Heart left ventricle (tissue), 16 donors: ENCODE results near the gene HP1BP3. TPM values are rescaled to one million over a fixed set of nuclear protein-coding genes. Genes with fewer than 3 reads are reported as not detected.

ENCODE experiments used
- ATAC-seq, 4 donors: fragments of 200-7000 bp; cut with Tn5 transposase; one replicate each; pipeline ENCODE4 v1.9.1; 2020 to 2022; ENCODE audit warnings: moderate library complexity in 4 of 4, mild to moderate bottlenecking in 3 of 4, moderate number of reproducible peaks in 1 of 4
- DNase-seq, 5 donors: peaks; one replicate each; pipeline ENCODE4 v3.0.0-alpha.2; 2020
- H3K27ac ChIP-seq, 12 donors: fragments of 200-600 bp; sonication (generic) in 4 of 12; one replicate each; pipeline versions ENCODE4 v1.5.0 to v1.8.0; 2016 to 2022; ENCODE audit warnings: mild to moderate bottlenecking in 2 of 12
- H3K27me3 ChIP-seq, 9 donors: fragments of 200-600 bp; sonication (generic) in 2 of 9; one replicate each; pipeline versions ENCODE4 v1.5.1 to v1.8.0; 2016 to 2022; ENCODE audit warnings: mild to moderate bottlenecking in 3 of 9
- H3K36me3 ChIP-seq, 9 donors: fragments of 200-600 bp; sonication (generic) in 2 of 9; one replicate each; pipeline versions ENCODE4 v1.5.0 to v1.8.0; 2018 to 2022; ENCODE audit warnings: mild to moderate bottlenecking in 2 of 9
- H3K4me1 ChIP-seq, 12 donors: fragments of 200-600 bp; sonication (generic) in 4 of 12; one replicate each; pipeline versions ENCODE4 v1.5.0 to v1.8.0; 2016 to 2022; ENCODE audit warnings: mild to moderate bottlenecking in 3 of 12
- H3K4me3 ChIP-seq, 12 donors: fragments of 200-600 bp; sonication (generic) in 4 of 12; one replicate each; pipeline versions ENCODE4 v1.5.0 to v1.8.0; 2017 to 2022; ENCODE audit warnings: mild to moderate bottlenecking in 9 of 12, moderate library complexity in 4 of 12
- H3K9me3 ChIP-seq, 12 donors: fragments of 200-600 bp; sonication (generic) in 4 of 12; one replicate each; pipeline versions ENCODE4 v1.5.0 to v1.8.0; 2016 to 2022; ENCODE audit warnings: mild to moderate bottlenecking in 1 of 12
- CTCF ChIP-seq, 12 donors: fragments of 200-600 bp; sonication (generic) in 4 of 12; IDR thresholded peaks; one replicate each; pipeline versions ENCODE4 v1.5.0 to v1.8.0; 2018 to 2022; ENCODE audit warnings: antibody characterized with exemption in 12 of 12, mild to moderate bottlenecking in 5 of 12
- POLR2A ChIP-seq, 2 donors: fragments of 450-650 bp; IDR thresholded peaks; one replicate each; pipeline ENCODE4 v1.6.1; 2017; ENCODE audit warnings: antibody characterized with exemption in 2 of 2, mild to moderate bottlenecking in 2 of 2, moderate library complexity in 2 of 2
- WGBS, 4 donors: extraction: QIAGEN DNeasy Blood & Tissue Kit in 2 of 4; methylation state at CpG; one replicate each; pipeline versions ENCODE4 v1.1.5 to v1.1.7; 2013 to 2018; 5-methylcytosine and 5-hydroxymethylcytosine counted together
- intact Hi-C, 10 donors: fragments of 100-400 bp; cut with DNase I; formaldehyde crosslinking; loops; one replicate each; pipeline versions ENCODE4 v1.11.1 to v1.14.2; 2022
- polyA plus RNA-seq, 2 donors: library from polyadenylated mRNA; stranded (reverse); fragments of 200-250 nt; gene quantifications; one replicate each; pipeline ENCODE4 v1.2.3, GENCODE V29; 2013
- total RNA-seq, 9 donors: library from RNA; depleted of rRNA in 2 of 9; stranded (reverse); fragments of >200 nt in 2 of 9; fragmentation: NEBNext Ultra II Directional in 3 of 9; extraction: Animal tissue kit (Norgen Biotek cat#: 25700) in 3 of 9; gene quantifications; one replicate each; pipeline versions ENCODE4 v1.1.0 to v1.2.4, GENCODE V29; 2016 to 2023
- donor health status: ischemic (EF 13 %, LVEDD 7.1; RV severe dilation, severe dysfunction).
- donor health status: healthy with polysubstance abuse.
- donor health status: DM: no; HTN: yes; CAD: no.
- donor health status: DM: no; HTN: no; CAD: no.
- donor health status: ischemic (EF 25% LVEDD 6.9; RV normal size, moderate dysfunction).
- donor health status: ischemic (EF 25% LVEDD 5.7; RV mildly dilated, moderate dysfunction).
- donor health status: healthy.
- donor health status: DM: yes; HTN: yes; CAD: no.
- donor health status: ischemic (EF 35%, LVEDD 5.7; RV mildly dilated, moderate dysfunction).
- donor health status: nonischemic (EF 11% LVEDD 7.7; RV severe dilation, severe dysfunction).
- donor health status: DM: yes; HTN: yes; CAD: no.
- donor health status: PGD.
- donor health status: ischemic (EF 29% LVEDD 5.4; RV normal size, mild dysfunction).
- donor health status: nonischemic (EF 23%, LVEDD 6.1; RV moderate dilation, normal function).

HP1BP3 gene
- total and polyA plus RNA-seq, 11 donors, result 37.9 to 152 (median 113) TPM

GRCh38 chr1:20787840-20788795 is 1.0 kb upstream of the HP1BP3 start:
- ATAC-seq, result no peak
- Histone ChIP-seq H3K36me3 (no peaks in the 10 kb centered on the region), H3K27me3 (no peaks in the 10 kb centered on the region), H3K9me3 (no peaks in the 10 kb centered on the region), H3K27ac (peak overlapping the region; percentile 84 to 100 (median 98)), H3K4me3 (peak overlapping the region; percentile 68 to 99 (median 95)), H3K4me1 (peaks cover 3 to 34% (median 21%) of the 10 kb centered on the region in 12 donors)
- DNase-seq, result no peak
- TF ChIP-seq POLR2A (IDR thresholded peaks at IDR 0.05), result no peak
- TF ChIP-seq CTCF (IDR thresholded peaks at IDR 0.05), result no peak
- 47 to 49% (median 48%) methylated on average over 22 of the region's 22 CpGs for WGBS, 4 donors
- intact Hi-C loops, result loop anchor here in 3 of 10 donors (2.0 to 10.0 kb wide), 4 partner anchors 91 to 407 kb away; partner anchors contain the start of gene EIF4G3 (in 1 of the 3)

- Histone ChIP-seq H3K27ac (peak overlapping the region; percentile 84 to 100 (median 98)), H3K4me1 (peaks cover 4 to 50% (median 30%) of the 10 kb centered on the region in 12 donors), H3K36me3 (no peaks in the 10 kb centered on the region), H3K9me3 (no peaks in the 10 kb centered on the region), H3K4me3 (peak overlapping the region; percentile 77 to 99 (median 95)), H3K27me3 (no peaks in the 10 kb centered on the region)
- TF ChIP-seq POLR2A (IDR thresholded peaks at IDR 0.05) (peak in 1 of 2 donors; percentile 79), CTCF (IDR thresholded peaks at IDR 0.05) (peak in 1 of 12 donors; percentile 12)
- intact Hi-C loops, result loop anchor here in 3 of 10 donors (2.0 to 10.0 kb wide), 4 partner anchors 89 to 408 kb away; partner anchors contain the start of gene EIF4G3 (in 1 of the 3)
- 0 to 2% (median 1%) methylated on average over 22 to 102 of the region's 102 CpGs for WGBS, 4 donors
- peak; percentile 95 to 99 (median 96) for DNase-seq
- ATAC-seq, result peak; percentile 87 to 97 (median 94)
These were observed 666 bp downstream of the HP1BP3 start for GRCh38 chr1:20786253-20787028.

- ATAC-seq (peak in 1 of 4 donors; percentile 2), DNase-seq (peak in 1 of 5 donors; percentile 19)
- Histone ChIP-seq H3K36me3 (no peaks in the 10 kb centered on the region), H3K27me3 (no peaks in the 10 kb centered on the region), H3K9me3 (no peaks in the 10 kb centered on the region), H3K4me3 (peak overlapping the region; percentile 77 to 99 (median 95)), H3K4me1 (peaks cover 9 to 54% (median 35%) of the 10 kb centered on the region in 12 donors), H3K27ac (peak overlapping the region; percentile 81 to 100 (median 98))
- TF ChIP-seq CTCF (IDR thresholded peaks at IDR 0.05) (no peak), POLR2A (IDR thresholded peaks at IDR 0.05) (no peak)
- 0 to 1% (median 0%) methylated on average over 16 of the region's 16 CpGs for WGBS, 4 donors
- intact Hi-C loops, result loop anchor here in 3 of 10 donors (2.0 to 10.0 kb wide), 4 partner anchors 89 to 409 kb away; partner anchors contain the start of gene EIF4G3 (in 1 of the 3)
These were observed 1.2 kb downstream of the HP1BP3 start for GRCh38 chr1:20785907-20786252.
